Upper lobe of left lung (tissue), 6 donors: Measurements from ENCODE around the gene HOXB4. TPM values are rescaled to one million over a fixed set of nuclear protein-coding genes. Genes with fewer than 3 reads are reported as not detected.

Experiments
- ATAC-seq, 2 donors: fragments of 200-7000 bp; cut with Tn5 transposase; one replicate each; pipeline ENCODE4 v1.9.1; 2022; ENCODE audit warnings: mild to moderate bottlenecking in 2 of 2, moderate library complexity in 2 of 2; ENCODE audit not compliant: low FRiP score in 2 of 2
- DNase-seq, 2 donors: peaks; one replicate each; pipeline ENCODE4 v3.0.0-alpha.2; 2019 to 2020
- H3K27ac ChIP-seq, 4 donors: fragments of 200-600 bp; sonication (generic); one replicate each; pipeline ENCODE4 v1.5.1; 2016 to 2019
- H3K27me3 ChIP-seq, 4 donors: fragments of 200-600 bp; sonication (generic); one replicate each; pipeline ENCODE4 v1.5.1; 2017 to 2019
- H3K36me3 ChIP-seq, 4 donors: fragments of 200-600 bp; sonication (generic); one replicate each; pipeline ENCODE4 v1.5.1; 2016 to 2019
- H3K4me1 ChIP-seq, 4 donors: fragments of 200-600 bp; sonication (generic); one replicate each; pipeline ENCODE4 v1.5.1; 2018 to 2019
- H3K4me3 ChIP-seq, 4 donors: fragments of 200-600 bp; sonication (generic); one replicate each; pipeline ENCODE4 v1.5.1; 2017 to 2019; ENCODE audit warnings: mild to moderate bottlenecking in 2 of 4, moderate library complexity in 1 of 4
- H3K9me3 ChIP-seq, 4 donors: fragments of 200-600 bp; sonication (generic); one replicate each; pipeline ENCODE4 v1.5.1; 2018 to 2019
- EP300 ChIP-seq, 4 donors: sonication (generic); formaldehyde crosslinking; IDR thresholded peaks; one replicate each; pipeline ENCODE4 v1.5.1; 2017; ENCODE audit warnings: antibody characterized with exemption in 4 of 4, control low read depth in 2 of 4
- POLR2A ChIP-seq, 4 donors: fragments of 450-650 bp; IDR thresholded peaks; one replicate each; pipeline ENCODE4 v1.5.1; 2016 to 2017; ENCODE audit warnings: antibody characterized with exemption in 4 of 4, mild to moderate bottlenecking in 2 of 4
- POLR2AphosphoS5 ChIP-seq, 2 donors: sonication (generic); formaldehyde crosslinking; IDR thresholded peaks; one replicate each; pipeline ENCODE4 v1.5.1; 2017; ENCODE audit warnings: antibody characterized with exemption in 2 of 2
- WGBS, 2 donors: methylation state at CpG; one replicate each; pipeline ENCODE4 v1.1.5; 2017 to 2018; 5-methylcytosine and 5-hydroxymethylcytosine counted together
- total RNA-seq, 6 donors: library from RNA; depleted of rRNA in 4 of 6; stranded (reverse); fragments of >200 nt in 4 of 6; gene quantifications; one replicate each; pipeline versions ENCODE4 v1.1.0 to v1.2.1, GENCODE V29; 2016 to 2021
- TF ChIP-seq, protein P1 (sequence below), 6 experiments: fragments of 450-650 bp in 4 of 6; fragments of 200-600 bp in 2 of 6; sonication (generic) in 2 of 6; IDR thresholded peaks; one replicate each; pipeline ENCODE4 v1.5.1; 2016 to 2019; ENCODE audit warnings: antibody characterized with exemption in 6 of 6
- donor health status: DM: no; HTN: no; CAD: no; lungs with moderate emphysema.
- donor health status: DM: no; HTN: yes; CAD: no; lungs with severe emphysema.

Gene HOXB4
- total RNA-seq, 6 donors from 2014 or later, result 0.61 to 5.6 (median 2.0) TPM

DNA sequence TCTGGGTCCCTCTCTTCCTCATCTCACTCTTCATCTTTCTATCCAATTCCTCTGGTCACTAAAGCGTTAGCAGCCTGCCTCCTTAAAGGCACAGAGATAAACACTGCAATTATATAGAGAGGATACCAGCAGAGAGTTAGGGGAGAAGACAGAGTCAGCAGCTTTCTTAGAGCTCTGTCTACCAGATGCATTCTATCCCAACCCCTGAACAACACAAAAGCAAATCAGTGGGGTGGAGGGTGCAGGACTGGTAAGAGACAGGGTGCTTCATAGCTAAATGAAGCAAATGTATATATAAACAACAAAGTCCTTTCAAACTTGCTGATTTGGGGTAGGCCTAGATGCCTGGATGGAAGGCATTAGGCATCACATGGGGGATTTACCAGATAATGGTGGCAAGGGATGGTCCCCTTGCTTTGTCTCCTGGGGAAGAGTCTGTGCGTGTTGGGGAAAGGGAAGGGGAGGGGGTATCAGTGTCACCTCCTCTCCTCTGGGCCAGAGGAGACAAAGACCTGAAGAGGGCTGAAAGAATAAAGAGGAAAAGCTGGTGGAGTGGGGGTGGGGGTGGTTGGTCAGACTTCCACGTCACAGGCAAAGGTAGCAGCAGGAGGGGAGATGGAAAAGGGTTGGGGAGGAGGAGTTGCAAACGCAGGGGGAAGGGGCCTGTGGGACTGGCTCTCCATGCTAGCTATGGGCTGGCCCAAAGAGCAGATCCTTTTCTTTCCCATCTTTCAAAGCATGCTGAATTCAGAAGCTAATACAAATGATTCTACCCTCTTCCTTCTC, 12.0 kb downstream of the HOXB4 start:
- peak overlapping the region in 2 of 4 donors; percentile 53 to 83 for H3K27ac ChIP-seq
- no peaks in the 10 kb centered on the region for H3K9me3 ChIP-seq
- H3K4me3 ChIP-seq, result no peak overlapping the region
- WGBS, 2 donors, result 52 to 55% methylated on average over 4 of the region's 4 CpGs
- H3K27me3 ChIP-seq, result peaks cover 0 to 28% (median 10%) of the 10 kb centered on the region in 4 donors
- no peak for DNase-seq
- H3K36me3 ChIP-seq, result no peaks in the 10 kb centered on the region
- peaks cover 9 to 15% (median 11%) of the 10 kb centered on the region in 4 donors for H3K4me1 ChIP-seq
- ATAC-seq, result no peak
- TF ChIP-seq, protein P1, sequence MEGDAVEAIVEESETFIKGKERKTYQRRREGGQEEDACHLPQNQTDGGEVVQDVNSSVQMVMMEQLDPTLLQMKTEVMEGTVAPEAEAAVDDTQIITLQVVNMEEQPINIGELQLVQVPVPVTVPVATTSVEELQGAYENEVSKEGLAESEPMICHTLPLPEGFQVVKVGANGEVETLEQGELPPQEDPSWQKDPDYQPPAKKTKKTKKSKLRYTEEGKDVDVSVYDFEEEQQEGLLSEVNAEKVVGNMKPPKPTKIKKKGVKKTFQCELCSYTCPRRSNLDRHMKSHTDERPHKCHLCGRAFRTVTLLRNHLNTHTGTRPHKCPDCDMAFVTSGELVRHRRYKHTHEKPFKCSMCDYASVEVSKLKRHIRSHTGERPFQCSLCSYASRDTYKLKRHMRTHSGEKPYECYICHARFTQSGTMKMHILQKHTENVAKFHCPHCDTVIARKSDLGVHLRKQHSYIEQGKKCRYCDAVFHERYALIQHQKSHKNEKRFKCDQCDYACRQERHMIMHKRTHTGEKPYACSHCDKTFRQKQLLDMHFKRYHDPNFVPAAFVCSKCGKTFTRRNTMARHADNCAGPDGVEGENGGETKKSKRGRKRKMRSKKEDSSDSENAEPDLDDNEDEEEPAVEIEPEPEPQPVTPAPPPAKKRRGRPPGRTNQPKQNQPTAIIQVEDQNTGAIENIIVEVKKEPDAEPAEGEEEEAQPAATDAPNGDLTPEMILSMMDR (IDR thresholded peaks at IDR 0.05), result no peak
- TF ChIP-seq POLR2A (IDR thresholded peaks at IDR 0.05) (no peak), EP300 (IDR thresholded peaks at IDR 0.05) (no peak), POLR2AphosphoS5 (IDR thresholded peaks at IDR 0.05) (no peak)

DNA sequence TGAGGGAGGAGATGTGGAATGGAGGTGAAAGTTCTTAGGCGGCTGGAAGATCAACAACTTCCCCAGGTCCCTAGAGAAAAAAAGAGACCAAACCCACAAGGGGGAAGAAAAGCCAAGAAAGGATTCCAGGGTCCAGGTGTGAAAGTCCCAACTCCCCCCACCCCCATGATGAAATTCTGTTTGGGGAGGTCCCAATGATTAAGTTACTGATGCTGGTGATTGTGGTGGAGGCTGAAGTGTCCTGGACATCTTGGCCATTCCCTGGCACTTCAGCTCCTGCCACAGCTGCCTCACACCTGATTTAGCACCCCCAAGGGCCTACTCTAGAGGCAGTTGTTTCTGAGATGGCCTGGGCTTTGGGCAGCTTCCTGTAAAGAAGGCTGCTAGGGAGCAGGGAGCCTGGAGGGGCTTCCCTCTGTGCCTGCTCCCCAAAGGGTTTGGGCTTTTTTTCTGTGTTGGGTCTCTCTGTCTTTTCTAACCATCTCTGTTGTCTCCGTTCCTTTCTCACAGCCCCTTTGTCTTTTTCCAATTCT, 13.1 kb downstream of the HOXB4 start:
- H3K4me3 ChIP-seq, result no peak overlapping the region
- no peaks in the 10 kb centered on the region for H3K9me3 ChIP-seq
- ATAC-seq (no peak), DNase-seq (no peak)
- TF ChIP-seq EP300 (IDR thresholded peaks at IDR 0.05) (no peak), POLR2A (IDR thresholded peaks at IDR 0.05) (no peak), POLR2AphosphoS5 (IDR thresholded peaks at IDR 0.05) (no peak)
- TF ChIP-seq, protein P1 (IDR thresholded peaks at IDR 0.05), result no peak
- 56 to 60% methylated on average over 2 of the region's 2 CpGs for WGBS, 2 donors
- peaks cover 9 to 17% (median 13%) of the 10 kb centered on the region in 4 donors for H3K4me1 ChIP-seq
- H3K36me3 ChIP-seq, result no peaks in the 10 kb centered on the region
- H3K27me3 ChIP-seq, result peaks cover 0 to 28% (median 6%) of the 10 kb centered on the region in 4 donors
- peak overlapping the region in 3 of 4 donors; percentile 53 to 83 (median 56) for H3K27ac ChIP-seq

DNA sequence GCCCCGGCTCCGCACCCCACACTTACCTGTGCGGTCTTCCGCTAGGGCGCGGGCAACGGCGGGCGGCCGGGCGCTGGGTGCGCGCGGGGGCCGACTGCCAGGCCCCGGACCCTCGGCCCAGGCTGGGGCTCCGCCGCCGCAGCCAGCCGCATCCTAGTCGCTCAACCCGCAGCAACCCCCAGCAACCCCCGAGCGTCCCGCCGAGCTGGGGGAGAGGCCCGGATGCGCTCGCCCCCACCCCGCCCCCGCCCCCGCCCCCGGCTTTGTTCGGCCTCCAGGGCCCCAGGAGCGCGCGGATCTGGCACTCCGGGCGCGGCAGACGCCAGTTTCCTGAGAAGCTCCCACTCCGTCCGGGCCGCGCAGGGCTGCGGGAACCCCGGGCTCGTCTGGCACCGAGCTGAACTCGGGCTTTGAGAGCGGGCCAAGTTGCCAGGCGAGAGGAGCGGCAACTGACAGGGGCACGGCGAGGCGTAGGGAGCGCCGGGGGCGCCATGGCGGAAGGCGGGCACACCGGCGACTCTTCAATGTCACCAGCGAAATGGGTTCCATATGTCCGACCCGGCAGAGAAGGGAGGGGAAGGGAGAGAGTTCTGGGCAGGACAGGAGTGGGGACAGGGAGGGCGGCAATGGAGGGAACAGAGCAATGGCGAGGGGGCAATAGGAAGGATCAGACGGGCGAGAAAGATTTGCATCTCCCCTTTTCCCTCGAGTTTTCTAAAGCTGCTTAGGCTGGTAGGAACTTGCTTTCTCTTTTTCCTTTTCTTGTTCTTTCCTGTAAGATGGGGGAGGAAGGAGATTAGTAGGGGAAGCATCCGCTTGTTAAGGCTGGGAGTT, 13.7 kb downstream of the HOXB4 start:
- WGBS, 2 donors, result 11 to 20% methylated on average over 23 to 39 of the region's 73 CpGs
- H3K4me3 ChIP-seq, result peak overlapping the region; percentile 6 to 30 (median 20)
- H3K36me3 ChIP-seq, result no peaks in the 10 kb centered on the region
- peak in 1 of 2 donors; percentile 86 for DNase-seq
- H3K9me3 ChIP-seq, result no peaks in the 10 kb centered on the region
- H3K4me1 ChIP-seq, result peaks cover 9 to 17% (median 13%) of the 10 kb centered on the region in 4 donors
- peak in 1 of 2 donors; percentile 39 for ATAC-seq
- peak overlapping the region; percentile 56 to 83 (median 64) for H3K27ac ChIP-seq
- no peak for TF ChIP-seq EP300 (IDR thresholded peaks at IDR 0.05)
- TF ChIP-seq, protein P1 (IDR thresholded peaks at IDR 0.05), result no peak
- no peak for TF ChIP-seq POLR2AphosphoS5 (IDR thresholded peaks at IDR 0.05)
- TF ChIP-seq POLR2A (IDR thresholded peaks at IDR 0.05), result no peak
- H3K27me3 ChIP-seq, result peaks cover 0 to 23% (median 4%) of the 10 kb centered on the region in 4 donors

DNA sequence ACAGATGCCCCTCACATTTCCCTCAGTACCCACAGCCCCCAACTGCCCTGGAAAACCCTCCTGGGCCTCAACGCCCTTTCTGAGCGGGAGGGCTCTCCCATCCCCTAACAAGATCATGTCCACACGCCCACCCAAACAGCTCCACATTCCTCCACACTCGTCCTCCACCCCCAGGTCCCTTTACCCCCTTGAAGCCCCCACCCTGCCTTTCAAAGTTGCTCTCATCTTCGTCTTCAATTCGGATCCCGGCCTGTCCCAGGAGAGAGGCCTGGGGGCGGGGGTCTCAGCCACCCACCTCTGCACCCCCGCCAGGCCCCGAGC, 14.3 kb downstream of the HOXB4 start:
- H3K36me3 ChIP-seq, result no peaks in the 10 kb centered on the region
- H3K9me3 ChIP-seq, result no peaks in the 10 kb centered on the region
- peak overlapping the region; percentile 56 to 83 (median 64) for H3K27ac ChIP-seq
- DNase-seq, result no peak
- H3K4me1 ChIP-seq, result peaks cover 9 to 17% (median 13%) of the 10 kb centered on the region in 4 donors
- 40 to 43% methylated on average over 8 to 10 of the region's 10 CpGs for WGBS, 2 donors
- H3K27me3 ChIP-seq, result peaks cover 0 to 21% (median 4%) of the 10 kb centered on the region in 4 donors
- TF ChIP-seq EP300 (IDR thresholded peaks at IDR 0.05), result no peak
- no peak for TF ChIP-seq POLR2A (IDR thresholded peaks at IDR 0.05)
- TF ChIP-seq POLR2AphosphoS5 (IDR thresholded peaks at IDR 0.05), result no peak
- TF ChIP-seq, protein P1 (IDR thresholded peaks at IDR 0.05), result no peak
- H3K4me3 ChIP-seq, result peak overlapping the region in 3 of 4 donors; percentile 17 to 30 (median 23)
- no peak for ATAC-seq
